Activated gamma-delta T cell (primary cell): Measurements from ENCODE around the gene UBTD1.

ENCODE experiments used
- DNase-seq: peaks from one replicate; lab custom pipeline; 2025; lab: John Stamatoyannopoulos, UW

The UBTD1 gene

DNA sequence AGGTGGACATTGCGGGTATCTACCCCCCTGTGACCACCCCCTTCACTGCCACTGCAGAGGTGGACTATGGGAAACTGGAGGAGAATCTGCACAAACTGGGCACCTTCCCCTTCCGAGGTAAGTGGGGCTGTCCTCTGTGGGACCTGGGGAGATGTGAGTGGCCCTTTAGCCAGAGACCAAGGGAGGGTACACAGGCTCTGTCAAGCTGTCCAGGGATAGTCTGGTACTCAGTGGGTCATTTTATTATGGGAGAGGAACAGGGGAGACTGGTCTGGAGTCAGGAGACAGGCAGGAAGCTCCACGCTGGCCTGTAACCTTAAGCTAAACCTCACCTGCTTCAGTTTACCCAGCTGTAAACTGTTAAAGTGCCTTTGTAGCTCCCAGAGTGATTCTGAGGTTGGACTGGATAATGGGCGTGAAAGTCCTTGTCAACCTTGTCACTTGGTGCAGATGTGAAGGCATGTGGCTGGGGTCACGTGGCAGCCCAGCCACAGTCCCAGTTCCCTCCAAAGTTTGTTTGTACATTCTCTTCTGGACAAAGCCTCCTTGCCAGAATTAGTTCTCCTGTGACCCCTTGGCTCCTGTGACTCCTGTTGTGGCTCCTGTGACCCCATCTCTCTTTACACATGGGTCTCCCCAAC, 86.2 kb downstream of the UBTD1 start:
- no peak for DNase-seq

DNA sequence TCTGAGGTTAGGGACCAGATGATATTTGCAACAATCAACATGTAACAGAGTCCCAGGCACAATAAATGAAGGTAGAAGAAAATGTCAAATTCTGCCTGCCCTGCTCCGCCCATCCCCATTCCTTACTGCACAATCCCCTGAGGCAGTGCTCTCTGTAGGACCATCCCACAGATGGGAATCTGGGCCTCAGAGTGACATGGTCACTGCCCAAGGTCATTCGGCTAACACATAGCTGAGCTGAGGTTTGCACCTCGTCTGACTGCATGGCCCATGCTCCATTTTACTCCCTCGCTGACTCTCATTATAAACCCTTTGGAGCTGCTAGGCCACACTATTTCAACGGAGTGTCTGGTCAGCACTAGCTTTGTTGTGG, 86.7 kb downstream of the UBTD1 start:
- no peak for DNase-seq

DNA sequence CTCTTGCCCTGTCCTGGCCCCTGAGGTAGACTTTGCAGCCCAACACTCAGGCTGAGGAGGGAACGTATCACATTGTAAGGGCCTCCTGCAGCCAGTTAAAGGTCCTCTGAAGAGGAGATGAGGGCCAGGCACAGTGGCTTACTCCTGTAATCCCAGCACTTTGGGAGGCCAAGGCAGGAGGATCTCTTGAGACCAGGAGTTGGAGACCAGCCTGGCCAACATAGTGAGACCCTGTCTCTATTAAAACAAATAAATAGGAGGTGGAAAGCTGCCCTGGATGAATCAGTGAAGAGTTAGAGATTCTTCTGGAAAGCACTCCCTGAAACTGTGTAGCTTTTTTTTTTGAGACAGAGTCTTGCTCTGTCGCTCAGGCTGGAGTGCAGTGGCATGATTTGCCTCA, 88.5 kb downstream of the UBTD1 start:
- DNase-seq, result no peak

DNA sequence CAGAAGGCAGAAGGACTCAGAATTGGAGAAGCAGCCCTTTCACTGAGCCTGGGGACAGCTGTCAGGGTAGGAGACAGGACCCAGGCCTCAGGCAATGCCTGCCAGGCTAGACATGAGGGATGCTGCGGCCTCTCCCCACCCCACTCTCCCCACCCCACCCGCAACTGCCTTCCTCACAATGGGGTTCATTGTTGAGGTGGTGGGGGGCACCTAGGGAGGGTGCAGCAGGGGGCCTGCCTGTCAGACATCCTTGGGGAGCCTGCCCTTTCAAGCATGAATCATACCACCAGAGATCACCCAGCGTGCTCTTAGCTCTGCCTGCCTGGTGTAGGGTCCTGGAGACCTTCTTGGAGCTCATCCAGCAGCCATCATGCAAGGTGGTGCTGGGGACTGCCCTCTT, 90.8 kb downstream of the UBTD1 start, which contains the start of gene C10orf62:
C10orf62 (plus strand) TSS at position 243 of the 400 bp plus-strand sequence. CDS start 177 bp downstream, outside the sequence.
- no peak for DNase-seq

DNA sequence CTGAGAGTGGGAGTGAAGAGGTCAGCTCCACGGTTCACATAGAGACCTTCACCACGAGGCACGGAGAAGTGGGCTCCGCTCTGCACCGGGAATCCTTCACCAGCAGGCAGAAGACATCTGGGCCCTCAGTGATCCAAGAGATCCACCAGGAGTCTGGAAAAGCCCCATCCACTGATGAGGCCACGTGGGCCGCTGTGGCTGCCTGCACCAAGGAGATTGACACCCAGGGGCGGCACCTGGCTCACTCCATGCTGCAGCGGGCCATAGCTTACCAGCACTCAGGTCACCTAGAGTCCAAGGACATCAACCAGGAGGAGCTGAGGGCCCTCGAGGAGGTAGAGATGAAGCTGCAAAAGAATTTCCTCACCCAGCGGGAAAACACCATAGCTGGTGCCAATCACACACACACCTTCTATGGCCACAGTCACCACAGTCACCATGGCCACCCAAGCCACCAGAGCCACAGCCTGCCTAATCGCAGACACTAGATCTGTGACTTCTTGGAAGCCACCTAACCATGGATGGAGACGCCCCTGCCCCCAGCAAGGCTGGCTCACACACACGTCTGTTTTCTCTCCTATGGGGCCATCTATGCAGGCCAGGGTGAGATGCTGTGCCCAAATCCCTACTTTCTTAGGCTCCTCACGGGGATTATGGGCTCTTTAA, 91.5 kb downstream of the UBTD1 start:
- DNase-seq, result no peak

DNA sequence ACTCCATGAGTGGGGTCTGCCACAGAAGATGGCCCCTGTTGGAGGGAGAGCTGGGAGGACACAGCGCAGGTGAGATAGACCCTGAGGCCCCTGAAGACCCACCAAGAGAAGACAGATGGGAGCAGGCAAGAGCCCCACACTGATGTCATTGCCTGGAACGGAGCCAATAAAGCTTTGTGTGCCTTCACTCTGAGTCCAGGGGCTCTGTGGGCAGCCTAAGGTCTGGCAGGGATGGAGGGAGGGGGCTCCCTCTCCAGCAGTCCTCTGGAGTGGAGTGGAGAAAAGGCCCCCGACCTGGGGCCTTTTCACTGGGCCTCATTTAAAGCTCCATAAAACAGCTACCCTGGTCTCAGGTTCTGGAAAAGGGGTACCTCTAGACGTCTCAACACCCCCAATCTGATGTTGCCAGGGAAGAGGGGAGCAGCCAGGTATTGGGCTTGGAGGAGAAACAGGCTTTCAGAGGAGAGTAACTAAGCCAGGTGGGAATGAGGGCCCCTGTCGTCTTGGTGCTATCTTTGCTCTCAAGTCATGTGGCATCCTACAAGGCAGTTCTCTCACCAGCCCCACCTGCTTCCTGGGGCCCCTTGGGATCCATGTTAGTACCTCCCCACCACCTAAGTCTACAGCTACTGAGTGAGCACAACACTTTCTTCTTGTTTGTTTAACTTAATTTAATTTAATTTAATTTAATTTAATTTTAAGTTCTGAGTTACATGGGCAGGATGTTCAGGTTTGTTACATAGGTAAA, 92.2 kb downstream of the UBTD1 start:
- no peak for DNase-seq

DNA sequence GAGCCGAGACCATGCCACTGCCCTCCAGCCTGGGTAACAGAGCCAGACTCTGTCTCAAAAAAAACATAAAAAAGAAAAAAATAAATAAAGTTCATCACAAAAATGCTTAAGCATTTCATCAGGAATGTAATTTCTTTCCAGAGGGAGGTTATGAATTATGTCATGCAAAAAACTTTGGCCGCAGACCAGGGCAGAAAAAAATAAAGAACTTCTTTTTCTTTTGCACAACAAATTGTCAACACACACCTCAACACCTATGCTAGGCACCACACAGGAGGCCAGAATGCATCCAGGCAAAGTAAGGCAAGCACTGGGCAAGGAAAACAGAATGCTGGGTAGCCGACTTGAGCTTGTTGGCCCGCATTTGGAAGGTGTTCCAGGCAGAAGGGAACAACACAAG, 94.7 kb downstream of the UBTD1 start:
- no peak for DNase-seq

DNA sequence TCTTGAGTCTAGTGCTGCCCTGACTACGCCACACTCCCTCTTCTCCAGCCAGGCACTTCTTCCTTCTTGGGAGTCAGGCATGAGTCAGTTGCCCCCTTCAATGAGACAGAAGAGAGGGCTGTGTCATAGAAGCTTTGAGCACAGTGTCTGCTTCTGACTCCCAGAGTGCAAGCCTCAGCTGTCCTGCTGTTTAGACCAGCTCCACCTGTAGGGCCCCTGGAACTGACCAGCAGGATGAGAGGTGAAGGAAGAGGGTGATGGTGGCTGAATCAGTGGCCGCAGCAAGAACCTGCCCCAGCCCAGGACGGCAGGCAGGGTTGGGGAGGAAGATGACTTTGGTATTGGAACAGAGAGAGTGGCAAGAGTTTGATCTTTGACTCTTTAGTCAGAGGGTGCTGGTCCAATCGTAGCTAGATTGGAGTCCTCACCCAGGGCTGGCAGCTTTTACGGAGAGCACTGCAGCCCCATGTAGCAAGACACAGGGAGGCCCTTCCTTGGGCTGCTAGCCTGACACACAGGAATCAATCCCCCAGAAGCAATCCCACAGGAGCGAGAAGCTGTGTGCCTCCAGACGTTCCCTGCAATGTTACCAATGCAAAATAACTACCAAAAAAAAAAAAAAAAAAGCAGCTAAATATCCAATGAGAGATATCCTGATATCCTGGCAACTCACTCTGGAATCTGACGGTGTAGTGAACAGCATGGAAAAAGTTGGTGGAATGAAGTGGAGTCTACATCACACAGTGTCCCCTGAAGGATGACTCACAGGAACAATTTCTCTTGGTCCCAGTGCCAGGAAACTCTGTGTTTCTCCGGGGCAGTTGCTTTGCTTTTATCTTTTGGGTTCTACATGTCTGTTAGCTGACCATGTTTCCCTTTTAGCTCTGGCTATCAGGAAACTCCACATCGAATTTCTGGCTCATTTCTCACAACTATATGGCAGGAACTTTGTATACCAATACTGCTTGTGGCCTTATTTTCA, 97.7 kb downstream of the UBTD1 start:
- DNase-seq, result no peak

DNA sequence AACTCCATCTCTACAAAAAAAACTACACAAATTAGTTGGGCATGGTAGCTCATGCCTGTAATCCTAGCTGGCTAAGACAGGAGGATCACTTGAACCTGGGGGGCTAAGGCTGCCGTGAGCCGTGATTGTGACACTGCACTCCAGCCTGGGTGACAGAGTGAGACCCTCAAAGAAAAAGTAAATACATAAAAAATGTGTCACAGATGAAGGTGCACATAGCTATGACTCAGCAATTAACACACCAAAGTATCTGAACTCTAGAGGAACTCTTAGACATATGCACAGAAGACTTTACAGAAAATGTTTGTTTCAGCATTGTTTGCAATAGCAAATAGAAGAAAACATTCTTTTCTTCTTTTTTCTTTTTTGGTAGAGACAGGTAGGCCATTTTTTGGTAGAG, 99.1 kb downstream of the UBTD1 start:
- DNase-seq, result no peak

DNA sequence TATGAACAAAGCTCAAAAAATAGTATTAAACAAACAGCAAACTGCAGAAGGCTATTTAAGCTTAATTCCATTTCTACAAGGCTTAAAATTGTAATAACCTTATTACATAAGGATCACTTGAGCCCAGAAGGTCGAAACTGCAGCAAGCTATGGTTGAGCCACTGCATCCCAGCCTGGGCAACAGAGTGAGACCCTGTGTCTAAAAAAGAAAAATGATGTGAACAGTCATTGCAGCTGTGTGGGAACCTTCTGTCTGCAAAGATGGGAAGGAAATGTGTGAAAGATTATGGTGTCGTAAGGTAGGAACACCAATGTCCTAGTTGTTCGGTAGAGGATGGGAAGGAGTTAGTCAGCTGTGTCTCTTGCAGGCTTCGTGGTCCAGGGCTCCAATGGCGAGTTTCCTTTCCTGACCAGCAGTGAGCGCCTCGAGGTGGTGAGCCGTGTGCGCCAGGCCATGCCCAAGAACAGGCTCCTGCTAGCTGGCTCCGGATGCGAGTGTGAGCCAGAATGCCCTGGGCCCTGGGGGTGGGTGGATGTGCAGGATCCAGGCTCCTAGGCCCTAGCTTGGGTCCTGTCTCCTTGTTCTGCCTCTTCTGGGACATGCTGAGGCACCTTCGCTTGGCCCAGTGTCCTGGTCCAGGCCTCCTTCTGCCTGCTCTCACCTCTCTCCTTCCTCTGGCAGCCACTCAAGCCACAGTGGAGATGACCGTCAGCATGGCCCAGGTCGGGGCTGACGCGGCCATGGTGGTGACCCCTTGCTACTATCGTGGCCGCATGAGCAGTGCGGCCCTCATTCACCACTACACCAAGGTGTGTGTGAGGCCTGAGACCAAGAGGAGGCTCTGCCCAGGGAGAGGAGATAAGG, 99.9 kb downstream of the UBTD1 start:
- DNase-seq, result no peak

DNA sequence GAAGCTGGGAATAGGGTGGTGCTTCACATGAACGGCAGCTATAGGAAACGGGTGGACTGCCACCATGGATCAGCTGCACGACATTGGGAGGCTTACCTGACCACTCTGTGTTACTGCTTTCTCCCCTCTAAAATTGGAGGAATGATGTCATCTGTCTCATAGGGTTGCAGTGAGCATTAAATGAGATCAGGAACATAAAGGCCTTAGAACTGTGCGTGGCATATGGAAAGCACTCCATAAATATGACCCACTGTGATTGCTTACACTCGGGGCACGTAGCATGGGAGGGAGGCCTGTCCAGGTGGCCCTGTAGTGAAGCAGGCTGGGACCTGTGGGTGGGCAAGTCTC, 100.5 kb downstream of the UBTD1 start:
- DNase-seq, result no peak

DNA sequence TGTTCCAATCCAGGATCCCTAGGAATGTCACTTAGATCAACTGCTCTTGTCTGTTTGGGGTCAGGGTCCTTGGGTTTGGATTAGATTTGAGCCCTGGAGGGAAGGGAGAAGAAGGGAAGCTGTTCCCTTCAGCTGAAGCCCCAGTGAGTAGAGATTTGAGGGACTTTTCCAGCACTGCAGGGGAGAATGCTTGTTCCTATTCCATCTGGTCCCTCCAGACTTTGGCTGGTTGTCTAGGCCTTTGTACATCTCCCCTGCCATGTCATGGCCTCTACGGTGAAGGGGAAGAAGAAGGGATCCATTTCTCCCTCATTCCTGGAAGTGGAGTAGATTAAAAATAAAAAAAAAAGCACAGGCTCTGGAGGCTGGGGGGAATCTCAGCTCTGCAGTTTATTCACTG, 101.9 kb downstream of the UBTD1 start:
- no peak for DNase-seq

DNA sequence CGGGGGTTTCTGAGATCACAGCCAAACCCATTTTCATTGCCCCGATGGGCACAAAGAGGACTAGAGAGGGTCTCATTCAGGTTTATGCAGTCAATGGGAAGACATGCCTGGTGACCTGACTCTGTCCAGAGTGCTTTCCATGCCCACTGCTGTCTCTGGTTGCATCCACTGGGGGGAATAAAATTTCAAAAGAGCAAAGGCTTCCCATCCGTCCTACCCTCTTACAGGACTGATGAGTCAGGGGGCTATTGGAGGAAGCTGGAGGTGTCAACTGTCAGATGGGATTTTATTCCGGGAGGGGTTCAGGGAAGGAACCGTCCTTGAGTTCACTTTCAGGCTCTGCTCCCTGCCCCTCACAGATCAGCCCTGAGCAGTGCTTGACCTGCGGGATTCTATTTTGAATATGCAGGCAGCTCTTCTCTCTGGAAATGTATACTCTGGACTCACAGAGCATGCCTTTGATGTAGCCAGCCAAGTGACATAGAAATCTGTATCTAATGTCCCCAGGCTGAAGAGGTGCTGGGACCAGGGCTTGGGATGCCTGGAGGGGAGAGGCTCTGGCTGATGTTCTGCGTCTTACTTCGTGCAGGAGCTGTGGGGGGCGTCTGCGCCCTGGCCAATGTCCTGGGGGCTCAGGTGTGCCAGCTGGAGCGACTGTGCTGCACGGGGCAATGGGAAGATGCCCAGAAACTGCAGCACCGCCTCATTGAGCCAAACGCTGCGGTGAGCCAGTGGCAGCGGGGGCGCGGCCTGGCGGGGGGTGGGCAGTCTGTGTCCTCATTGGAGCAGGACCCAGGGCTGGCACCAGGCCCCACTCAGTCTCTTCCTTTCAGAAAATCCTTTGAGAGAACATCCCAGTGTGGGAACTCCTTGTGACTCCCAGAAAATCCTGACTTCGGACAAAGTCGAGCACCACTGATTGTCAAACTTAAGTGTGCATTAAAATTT, 102.8 kb downstream of the UBTD1 start:
- no peak for DNase-seq

DNA sequence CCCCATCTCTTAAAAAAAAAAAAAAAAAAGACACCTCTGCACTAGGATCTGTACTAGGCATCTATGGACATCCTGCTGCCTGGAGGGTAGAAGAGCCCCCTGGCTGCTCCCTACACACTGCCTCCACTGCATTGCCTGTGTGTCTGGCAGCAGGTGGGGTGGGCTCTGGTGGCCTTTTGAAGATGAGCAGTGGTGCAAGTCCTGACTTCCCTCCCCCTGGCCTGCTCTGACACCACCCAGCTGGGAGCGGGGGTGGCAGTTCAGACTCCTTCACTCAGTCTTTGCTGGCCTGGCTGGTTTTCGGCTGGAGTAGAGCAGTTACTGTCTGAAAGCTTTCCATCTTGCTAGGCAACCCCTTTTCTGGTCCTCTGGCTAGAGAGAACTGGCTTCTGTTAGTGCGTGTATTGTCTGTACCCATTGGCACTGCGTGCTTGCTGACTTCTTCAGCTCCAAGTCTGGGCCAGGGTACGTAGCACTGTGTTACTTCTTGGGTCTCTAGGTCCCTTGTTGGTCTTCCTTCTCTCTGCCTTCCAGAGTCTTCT, 108.4 kb downstream of the UBTD1 start:
- no peak for DNase-seq

DNA sequence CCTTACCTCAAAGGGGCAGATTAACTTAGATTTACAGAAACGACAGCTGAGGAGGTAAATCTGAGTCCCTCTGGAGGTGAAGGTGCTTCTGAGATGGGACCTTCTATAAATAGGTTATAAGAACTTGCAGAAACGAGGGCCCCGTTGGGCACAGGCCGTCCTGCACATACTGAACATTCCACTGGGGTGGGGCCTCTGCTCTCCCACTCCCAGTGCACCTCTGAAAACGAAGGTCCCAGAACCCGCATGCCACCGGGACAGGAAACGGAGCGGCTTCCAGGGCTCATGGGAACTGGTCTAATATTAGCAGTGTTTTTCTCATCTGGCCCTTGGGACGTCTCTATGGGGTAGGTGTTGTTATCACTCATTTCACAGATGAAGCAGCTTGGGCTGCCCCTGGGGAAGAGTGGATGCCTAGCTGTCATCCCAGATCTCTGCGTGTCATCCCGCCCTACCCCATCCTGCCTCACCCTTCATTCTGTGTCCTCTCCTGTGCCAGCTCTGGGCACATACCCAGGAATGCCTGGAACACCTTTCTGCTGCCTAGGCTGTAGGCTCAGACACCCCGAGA, 110.4 kb downstream of the UBTD1 start:
- no peak for DNase-seq

DNA sequence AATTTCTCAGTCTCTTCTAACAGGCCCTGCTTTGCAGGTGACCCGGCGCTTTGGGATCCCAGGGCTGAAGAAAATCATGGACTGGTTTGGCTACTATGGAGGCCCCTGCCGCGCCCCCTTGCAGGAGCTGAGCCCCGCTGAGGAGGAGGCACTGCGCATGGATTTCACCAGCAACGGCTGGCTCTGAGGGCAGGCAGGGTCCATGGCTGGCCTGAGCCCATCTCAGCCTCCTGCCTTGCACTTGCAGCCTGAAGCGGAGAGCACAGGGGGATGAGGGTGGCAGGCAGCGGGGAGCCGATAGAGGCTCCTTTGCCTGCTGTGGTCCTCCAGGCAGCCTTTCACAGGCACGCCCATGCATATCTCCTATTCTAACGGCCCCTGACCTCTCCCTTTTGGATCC, 112.7 kb downstream of the UBTD1 start:
- no peak for DNase-seq

DNA sequence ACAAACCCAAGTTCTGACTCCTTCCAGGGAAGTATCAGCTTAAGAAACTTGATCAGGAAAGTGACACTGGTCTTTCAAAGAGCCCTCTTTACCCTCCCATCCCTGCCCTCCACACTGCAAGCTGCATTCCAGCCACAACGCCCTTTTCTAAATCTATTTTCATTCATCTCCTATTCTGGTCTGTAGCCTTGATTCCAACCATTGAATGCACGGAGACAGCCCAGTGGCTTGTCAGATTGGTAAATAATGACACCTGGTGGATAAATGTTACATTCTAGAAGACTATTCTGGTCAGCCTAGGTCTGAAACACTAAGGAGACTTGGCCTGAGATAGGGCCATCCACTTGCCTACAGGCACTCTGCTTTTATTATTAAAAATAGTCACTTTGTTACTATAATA, 113.7 kb downstream of the UBTD1 start:
- DNase-seq, result no peak

DNA sequence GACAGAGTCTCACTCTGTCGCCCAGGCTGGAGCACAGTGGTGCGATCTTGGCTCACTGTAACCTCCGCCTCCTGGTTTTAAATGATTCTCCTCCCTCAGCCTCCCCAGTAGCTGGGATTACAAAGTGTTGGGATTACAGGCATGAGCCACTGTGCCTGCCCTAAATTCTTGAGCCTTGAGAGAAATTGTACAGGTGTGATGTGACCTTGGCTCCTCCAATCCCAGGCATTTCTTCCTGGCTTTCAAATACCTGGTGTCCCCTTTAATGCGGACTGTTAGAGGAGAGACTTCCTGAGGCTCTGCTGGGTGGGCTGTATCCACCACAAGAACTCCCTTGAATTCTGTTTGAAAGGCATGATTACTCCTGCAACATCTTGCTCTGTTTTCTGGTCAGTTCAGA, 119.6 kb downstream of the UBTD1 start:
- no peak for DNase-seq

DNA sequence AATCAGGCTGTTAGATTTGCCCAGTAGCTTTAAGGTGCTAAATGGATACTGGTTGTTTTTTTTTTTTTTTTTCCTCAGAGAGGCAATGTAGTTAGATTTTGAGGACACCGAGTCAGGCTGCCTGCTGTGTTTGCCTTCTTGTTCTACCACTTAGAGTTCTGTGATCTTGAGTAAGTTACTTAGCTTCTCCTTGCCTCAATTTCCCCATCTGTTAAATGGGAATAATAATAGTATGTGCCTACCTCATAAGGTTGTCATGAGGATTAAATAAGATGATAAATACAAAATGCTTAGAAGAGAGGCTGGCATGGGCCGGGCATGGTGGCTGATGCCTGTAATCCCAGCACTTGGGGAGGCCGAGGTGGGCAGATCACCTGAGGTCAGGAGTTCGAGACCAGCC, 120.0 kb downstream of the UBTD1 start:
- DNase-seq, result no peak
